Esophagus squamous epithelium (tissue), 5 donors: Measurements from ENCODE around the gene ABCA9. TPM values are rescaled to one million over a fixed set of nuclear protein-coding genes. Genes with fewer than 3 reads are reported as not detected.

Experiments
- DNase-seq: peaks from one replicate; lab custom pipeline; 2025; lab: John Stamatoyannopoulos, UW
- H3K27ac ChIP-seq, 4 donors: fragments of 200-600 bp; sonication (generic); one replicate each; pipeline ENCODE4 v1.5.1; 2016 to 2019; ENCODE audit warnings: mild to moderate bottlenecking in 1 of 4
- H3K27me3 ChIP-seq, 4 donors: fragments of 200-600 bp; sonication (generic); 1 replicate in 3 of 4; 2 replicates in 1 of 4; pipeline versions ENCODE4 v1.5.1 to v1.6.0; 2017 to 2021; ENCODE audit warnings: antibody characterized with exemption in 1 of 4
- H3K36me3 ChIP-seq, 3 donors: fragments of 200-600 bp; sonication (generic); one replicate each; pipeline ENCODE4 v1.5.1; 2016 to 2019
- H3K4me1 ChIP-seq, 3 donors: fragments of 200-600 bp; sonication (generic); one replicate each; pipeline ENCODE4 v1.5.1; 2017 to 2019
- H3K4me3 ChIP-seq, 4 donors: fragments of 200-600 bp; sonication (generic); 1 replicate in 3 of 4; 2 replicates in 1 of 4; pipeline ENCODE4 v1.5.1; 2016 to 2019; ENCODE audit warnings: mild to moderate bottlenecking in 2 of 4, moderate library complexity in 1 of 4
- H3K9me3 ChIP-seq, 3 donors: fragments of 200-600 bp; sonication (generic); one replicate each; pipeline ENCODE4 v1.5.1; 2016 to 2019
- POLR2A ChIP-seq, 4 donors: fragments of 450-650 bp; IDR thresholded peaks; one replicate each; pipeline ENCODE4 v1.6.1; 2017; ENCODE audit warnings: antibody characterized with exemption in 4 of 4, mild to moderate bottlenecking in 4 of 4, moderate library complexity in 3 of 4
- WGBS, 2 donors: methylation state at CpG; one replicate each; pipeline ENCODE4 v1.1.5; 2018; 5-methylcytosine and 5-hydroxymethylcytosine counted together
- intact Hi-C: fragments of 100-400 bp; cut with DNase I; formaldehyde crosslinking; loops from one replicate; pipeline ENCODE4 v1.15.0; 2022
- total RNA-seq, 4 donors: library from RNA; depleted of rRNA; stranded (reverse); fragments of >200 nt; gene quantifications; one replicate each; pipeline ENCODE4 v1.1.0, GENCODE V29; 2016
- TF ChIP-seq, protein P1 (sequence below), 6 experiments: fragments of 450-650 bp in 4 of 6; fragments of 200-600 bp in 2 of 6; sonication (generic) in 2 of 6; IDR thresholded peaks; one replicate each; pipeline ENCODE4 v1.5.1; 2016 to 2019; ENCODE audit warnings: antibody characterized with exemption in 6 of 6, mild to moderate bottlenecking in 4 of 6, moderate library complexity in 4 of 6
- donor health status: DM: yes; HTN: yes; CAD: no.

Gene ABCA9, protein sequence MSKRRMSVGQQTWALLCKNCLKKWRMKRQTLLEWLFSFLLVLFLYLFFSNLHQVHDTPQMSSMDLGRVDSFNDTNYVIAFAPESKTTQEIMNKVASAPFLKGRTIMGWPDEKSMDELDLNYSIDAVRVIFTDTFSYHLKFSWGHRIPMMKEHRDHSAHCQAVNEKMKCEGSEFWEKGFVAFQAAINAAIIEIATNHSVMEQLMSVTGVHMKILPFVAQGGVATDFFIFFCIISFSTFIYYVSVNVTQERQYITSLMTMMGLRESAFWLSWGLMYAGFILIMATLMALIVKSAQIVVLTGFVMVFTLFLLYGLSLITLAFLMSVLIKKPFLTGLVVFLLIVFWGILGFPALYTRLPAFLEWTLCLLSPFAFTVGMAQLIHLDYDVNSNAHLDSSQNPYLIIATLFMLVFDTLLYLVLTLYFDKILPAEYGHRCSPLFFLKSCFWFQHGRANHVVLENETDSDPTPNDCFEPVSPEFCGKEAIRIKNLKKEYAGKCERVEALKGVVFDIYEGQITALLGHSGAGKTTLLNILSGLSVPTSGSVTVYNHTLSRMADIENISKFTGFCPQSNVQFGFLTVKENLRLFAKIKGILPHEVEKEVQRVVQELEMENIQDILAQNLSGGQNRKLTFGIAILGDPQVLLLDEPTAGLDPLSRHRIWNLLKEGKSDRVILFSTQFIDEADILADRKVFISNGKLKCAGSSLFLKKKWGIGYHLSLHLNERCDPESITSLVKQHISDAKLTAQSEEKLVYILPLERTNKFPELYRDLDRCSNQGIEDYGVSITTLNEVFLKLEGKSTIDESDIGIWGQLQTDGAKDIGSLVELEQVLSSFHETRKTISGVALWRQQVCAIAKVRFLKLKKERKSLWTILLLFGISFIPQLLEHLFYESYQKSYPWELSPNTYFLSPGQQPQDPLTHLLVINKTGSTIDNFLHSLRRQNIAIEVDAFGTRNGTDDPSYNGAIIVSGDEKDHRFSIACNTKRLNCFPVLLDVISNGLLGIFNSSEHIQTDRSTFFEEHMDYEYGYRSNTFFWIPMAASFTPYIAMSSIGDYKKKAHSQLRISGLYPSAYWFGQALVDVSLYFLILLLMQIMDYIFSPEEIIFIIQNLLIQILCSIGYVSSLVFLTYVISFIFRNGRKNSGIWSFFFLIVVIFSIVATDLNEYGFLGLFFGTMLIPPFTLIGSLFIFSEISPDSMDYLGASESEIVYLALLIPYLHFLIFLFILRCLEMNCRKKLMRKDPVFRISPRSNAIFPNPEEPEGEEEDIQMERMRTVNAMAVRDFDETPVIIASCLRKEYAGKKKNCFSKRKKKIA (N-terminal part only)
- total RNA-seq, result 10 to 100 TPM in 1 of 4 donors, 1 to 10 TPM in 2, under 1 TPM in 1; 0.34 to 17.4 (median 5.3) TPM

DNA sequence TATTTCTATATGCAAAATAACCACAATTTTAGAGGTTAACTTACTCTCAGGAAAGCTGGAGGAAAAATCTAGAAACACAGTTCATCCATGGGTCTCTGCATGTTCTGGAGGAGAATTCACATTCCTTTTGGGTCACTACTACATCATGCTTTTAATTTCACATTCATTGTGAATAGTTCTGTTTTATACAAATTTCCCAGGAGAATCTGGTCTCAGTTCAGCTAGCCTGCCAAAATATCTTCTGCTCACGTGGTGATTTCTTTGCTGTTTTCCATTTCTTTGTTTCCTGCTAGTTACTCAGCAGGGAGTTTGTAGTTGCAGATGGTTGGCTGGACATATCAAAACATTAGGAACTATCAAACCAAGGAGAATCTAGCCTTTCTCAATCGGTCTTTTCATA, at the start of gene ABCA9:
ABCA9 (minus strand) TSS at position 106 of the 400 bp plus-strand sequence. CDS start 9,801 bp downstream, outside the sequence.
- TF ChIP-seq, protein P1, sequence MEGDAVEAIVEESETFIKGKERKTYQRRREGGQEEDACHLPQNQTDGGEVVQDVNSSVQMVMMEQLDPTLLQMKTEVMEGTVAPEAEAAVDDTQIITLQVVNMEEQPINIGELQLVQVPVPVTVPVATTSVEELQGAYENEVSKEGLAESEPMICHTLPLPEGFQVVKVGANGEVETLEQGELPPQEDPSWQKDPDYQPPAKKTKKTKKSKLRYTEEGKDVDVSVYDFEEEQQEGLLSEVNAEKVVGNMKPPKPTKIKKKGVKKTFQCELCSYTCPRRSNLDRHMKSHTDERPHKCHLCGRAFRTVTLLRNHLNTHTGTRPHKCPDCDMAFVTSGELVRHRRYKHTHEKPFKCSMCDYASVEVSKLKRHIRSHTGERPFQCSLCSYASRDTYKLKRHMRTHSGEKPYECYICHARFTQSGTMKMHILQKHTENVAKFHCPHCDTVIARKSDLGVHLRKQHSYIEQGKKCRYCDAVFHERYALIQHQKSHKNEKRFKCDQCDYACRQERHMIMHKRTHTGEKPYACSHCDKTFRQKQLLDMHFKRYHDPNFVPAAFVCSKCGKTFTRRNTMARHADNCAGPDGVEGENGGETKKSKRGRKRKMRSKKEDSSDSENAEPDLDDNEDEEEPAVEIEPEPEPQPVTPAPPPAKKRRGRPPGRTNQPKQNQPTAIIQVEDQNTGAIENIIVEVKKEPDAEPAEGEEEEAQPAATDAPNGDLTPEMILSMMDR (IDR thresholded peaks at IDR 0.05), result no peak
- TF ChIP-seq POLR2A (IDR thresholded peaks at IDR 0.05), result no peak
- H3K36me3 ChIP-seq, result no peaks in the 10 kb centered on the region
- WGBS, 2 donors, result 16 to 25% methylated on average over 2 of the region's 2 CpGs
- peak within 1 kb of the TSS in 3 of 4 donors; percentile 30 to 58 (median 48) for H3K27ac ChIP-seq
- H3K27me3 ChIP-seq, result no peaks in the 10 kb centered on the region
- no peak for DNase-seq
- H3K9me3 ChIP-seq, result no peaks in the 10 kb centered on the region
- intact Hi-C loops, result no loop called here
- H3K4me1 ChIP-seq, result peaks cover 0 to 5% (median 0%) of the 10 kb centered on the region in 3 donors
- peak within 1 kb of the TSS in 1 of 4 donors; percentile 25 for H3K4me3 ChIP-seq

DNA sequence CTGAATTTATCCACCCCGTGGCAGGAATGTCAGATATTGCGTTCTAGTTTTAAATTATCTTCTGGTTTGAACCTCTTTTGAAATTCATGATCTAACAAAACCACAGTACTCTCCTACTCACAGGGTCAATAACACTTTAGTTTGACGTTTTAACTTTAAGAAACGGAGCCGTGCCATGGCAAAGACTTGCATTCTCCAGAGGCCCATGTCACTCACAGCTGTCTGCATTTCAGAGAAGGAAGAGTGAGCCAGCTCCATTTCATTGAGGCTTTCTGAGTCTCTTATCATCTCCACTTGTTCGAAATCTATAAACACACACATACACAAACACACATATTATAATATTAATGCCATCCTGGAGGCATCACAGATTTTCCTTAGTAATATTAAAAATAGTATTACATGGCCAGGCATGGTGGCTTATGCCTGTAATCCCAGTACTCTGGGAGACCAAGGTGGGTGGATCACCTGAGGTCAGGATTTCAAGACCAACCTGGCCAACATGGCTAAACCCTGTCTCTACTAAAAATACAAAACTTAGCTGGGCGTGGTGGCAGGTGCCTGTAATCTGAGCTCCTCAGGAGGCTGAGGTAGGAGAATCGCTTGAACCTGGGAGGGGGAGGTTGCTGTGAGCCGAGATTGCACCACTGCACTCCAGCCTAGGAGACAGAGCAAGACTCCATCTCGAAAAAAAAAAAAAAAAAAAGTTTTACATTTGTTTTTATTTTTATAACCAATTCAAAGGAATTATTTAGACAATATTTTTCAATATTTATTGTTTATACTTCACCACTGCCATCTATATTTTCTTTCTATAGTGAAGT, 45.4 kb upstream of the ABCA9 start:
- Histone ChIP-seq H3K4me3 (no peak overlapping the region), H3K4me1 (no peaks in the 10 kb centered on the region), H3K9me3 (no peaks in the 10 kb centered on the region), H3K27me3 (no peaks in the 10 kb centered on the region), H3K36me3 (no peaks in the 10 kb centered on the region), H3K27ac (no peak overlapping the region)
- no peak for DNase-seq
- intact Hi-C loops, result no loop called here
- 82 to 83% methylated on average over 10 of the region's 10 CpGs for WGBS, 2 donors
- no peak for TF ChIP-seq POLR2A (IDR thresholded peaks at IDR 0.05)
- TF ChIP-seq, protein P1 (IDR thresholded peaks at IDR 0.05), result no peak

DNA sequence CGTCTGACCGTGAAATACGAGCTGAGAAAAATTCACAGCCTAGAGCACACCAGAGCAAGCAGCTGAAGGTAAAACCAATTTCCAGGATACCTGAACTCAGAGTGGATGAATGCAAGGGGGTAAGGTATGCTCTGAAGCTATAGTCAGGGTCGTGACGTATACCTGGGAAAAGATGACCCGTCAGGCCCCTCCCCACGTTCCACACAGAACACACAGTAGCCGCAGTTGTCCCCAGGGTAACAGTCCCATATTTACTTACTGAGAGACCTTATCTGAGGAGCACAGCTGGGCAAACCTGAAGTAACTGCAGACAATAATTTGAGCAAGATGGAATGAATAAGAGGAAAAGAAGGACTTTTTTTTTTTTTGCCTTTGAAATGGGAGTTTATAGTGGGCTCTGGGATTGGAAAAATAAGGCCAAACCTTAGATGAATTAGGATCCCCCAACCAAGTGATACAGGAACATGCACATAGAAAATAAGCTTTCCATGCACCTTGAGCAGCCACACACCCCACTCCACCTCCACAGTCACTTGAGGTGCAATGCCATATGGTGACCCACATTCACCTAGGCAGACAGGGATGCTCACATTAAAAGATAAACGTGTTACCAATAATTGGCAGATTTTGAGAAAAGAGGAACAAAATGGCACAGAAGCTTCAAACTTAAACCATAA, 43.0 kb upstream of the ABCA9 start:
- no peak overlapping the region for H3K27ac ChIP-seq
- no peaks in the 10 kb centered on the region for H3K27me3 ChIP-seq
- no peak for DNase-seq
- TF ChIP-seq, protein P1 (IDR thresholded peaks at IDR 0.05), result no peak
- no peak for TF ChIP-seq POLR2A (IDR thresholded peaks at IDR 0.05)
- WGBS, 2 donors, result 85 to 87% methylated on average over 9 of the region's 9 CpGs
- H3K4me3 ChIP-seq, result no peak overlapping the region
- no peaks in the 10 kb centered on the region for H3K9me3 ChIP-seq
- intact Hi-C loops, result no loop called here
- H3K36me3 ChIP-seq, result no peaks in the 10 kb centered on the region
- no peaks in the 10 kb centered on the region for H3K4me1 ChIP-seq

DNA sequence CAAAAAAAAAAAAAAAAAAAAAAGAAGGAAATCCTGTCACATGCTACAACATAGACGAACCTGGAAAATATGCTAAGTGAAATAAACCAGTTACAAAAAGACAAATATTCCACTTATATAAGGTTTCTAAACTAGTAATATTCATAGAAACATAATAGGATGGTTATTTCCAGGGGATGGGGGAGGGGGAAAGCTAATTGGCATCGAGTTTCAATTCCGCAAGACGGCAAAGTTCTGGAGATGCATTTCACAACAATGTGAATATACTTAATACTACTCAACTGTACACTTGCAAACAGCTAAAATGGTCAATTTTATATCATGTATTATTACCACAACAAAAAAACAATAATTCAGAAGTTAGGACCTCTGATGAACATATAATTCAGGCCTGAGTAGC, 37.9 kb upstream of the ABCA9 start:
- Histone ChIP-seq H3K4me3 (no peak overlapping the region), H3K9me3 (no peaks in the 10 kb centered on the region), H3K27me3 (no peaks in the 10 kb centered on the region), H3K4me1 (no peaks in the 10 kb centered on the region), H3K27ac (no peak overlapping the region), H3K36me3 (peaks cover 0 to 5% (median 3%) of the 10 kb centered on the region in 3 donors)
- TF ChIP-seq, protein P1 (IDR thresholded peaks at IDR 0.05), result no peak
- no peak for TF ChIP-seq POLR2A (IDR thresholded peaks at IDR 0.05)
- 75 to 90% methylated on average over 4 of the region's 4 CpGs for WGBS, 2 donors
- DNase-seq, result no peak
- intact Hi-C loops, result no loop called here
